Ureter (tissue), 1 donor: ENCODE results near the gene HMGCS2. TPM values are rescaled to one million over a fixed set of nuclear protein-coding genes. Genes with fewer than 3 reads are reported as not detected.

Experiments used
- DNase-seq: peaks from one replicate; pipeline ENCODE4 v3.0.0-alpha.2; 2020; ENCODE audit warnings: low spot score
- total RNA-seq: library from RNA; stranded (reverse); gene quantifications from one replicate; pipeline ENCODE4 v1.2.4, GENCODE V29; 2023
- donor health status: DM: yes; HTN: yes; CAD: no.

Gene HMGCS2
- total RNA-seq, 1 donor from 2014 or later: 305 TPM

- no peak for DNase-seq
Observed at GRCh38 chr1:119762953-119763352, 5.8 kb downstream of the HMGCS2 start.

GRCh38 chr1:119762409-119762808, 6.3 kb downstream of the HMGCS2 start:
- no peak for DNase-seq

GRCh38 chr1:119758584-119758983, 10.1 kb downstream of the HMGCS2 start:
- DNase-seq: peak; percentile 3

- no peak for DNase-seq
Observed at GRCh38 chr1:119752592-119752991, 16.1 kb downstream of the HMGCS2 start.

- no peak for DNase-seq
Observed at GRCh38 chr1:119748040-119748439, 20.7 kb downstream of the HMGCS2 start.

- no peak for DNase-seq
Observed at GRCh38 chr1:119747451-119747850, 21.3 kb downstream of the HMGCS2 start.

- DNase-seq: no peak
Observed at GRCh38 chr1:119745034-119745433, 23.7 kb downstream of the HMGCS2 start.

GRCh38 chr1:119744598-119744942, 24.1 kb downstream of the HMGCS2 start:
- no peak for DNase-seq

GRCh38 chr1:119743776-119744597, 24.7 kb downstream of the HMGCS2 start:
- peak; percentile 77 for DNase-seq

- DNase-seq: no peak
Observed at GRCh38 chr1:119743308-119743707, 25.4 kb downstream of the HMGCS2 start.

GRCh38 chr1:119742677-119743076, 26.0 kb downstream of the HMGCS2 start:
- DNase-seq: no peak

GRCh38 chr1:119742202-119742601, 26.5 kb downstream of the HMGCS2 start:
- no peak for DNase-seq

GRCh38 chr1:119740896-119741780, 27.6 kb downstream of the HMGCS2 start:
- DNase-seq: no peak

GRCh38 chr1:119740261-119740660, 28.4 kb downstream of the HMGCS2 start:
- DNase-seq: peak; percentile 32

- DNase-seq: no peak
Observed at GRCh38 chr1:119739150-119739549, 29.6 kb downstream of the HMGCS2 start.

- DNase-seq: no peak
Observed at GRCh38 chr1:119738100-119738720, 30.5 kb downstream of the HMGCS2 start.

GRCh38 chr1:119737040-119737682, 31.5 kb downstream of the HMGCS2 start:
- DNase-seq: no peak

- no peak for DNase-seq
Observed at GRCh38 chr1:119736649-119737039, 32.1 kb downstream of the HMGCS2 start.

GRCh38 chr1:119735217-119735616, 33.5 kb downstream of the HMGCS2 start:
- no peak for DNase-seq

- no peak for DNase-seq
Observed at GRCh38 chr1:119733754-119734153, 35.0 kb downstream of the HMGCS2 start.

- DNase-seq: no peak
Observed at GRCh38 chr1:119732465-119733168, 36.1 kb downstream of the HMGCS2 start.
